ENCODE results near the gene AGER.
"Not testable (repeated sequence)": the region's sequence is repeated elsewhere in the genome, so short reads cannot be mapped to it uniquely, and the experiment has no call there.

AGER gene

DNA sequence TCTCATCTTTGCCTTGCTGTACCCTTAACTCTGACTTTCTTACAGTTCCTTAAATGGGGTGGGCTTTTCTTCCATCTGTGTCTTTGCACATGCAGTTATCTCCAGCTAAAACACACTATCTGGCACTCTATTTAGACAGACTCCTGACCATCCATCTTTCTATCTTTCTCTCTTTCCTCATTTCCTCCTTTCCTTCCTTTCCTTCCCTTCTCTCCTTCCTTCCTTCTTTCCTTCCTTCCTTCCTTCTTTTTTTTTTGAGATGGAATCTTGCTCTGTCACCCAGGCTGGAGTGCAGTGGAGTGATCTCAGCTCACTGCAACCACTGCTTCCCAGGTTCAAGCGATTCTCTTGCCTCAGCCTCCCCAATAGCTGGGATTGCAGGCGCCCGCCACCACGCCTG, 31.6 kb upstream of the AGER start:
- Histone ChIP-seq H3K9me3 (ENCODE audit: control insufficient read depth, low read length) (no peaks in the 10 kb centered on the region), H3K36me3 (ENCODE audit: control insufficient read depth, insufficient read depth, low read length) (no peaks in the 10 kb centered on the region), H3K4me1 (ENCODE audit: control insufficient read depth, insufficient read depth, low read length, poor library complexity, severe bottlenecking) (no peaks in the 10 kb centered on the region), H3K27me3 (replicated peaks; ENCODE audit: control insufficient read depth, insufficient read depth, low read length, poor library complexity, severe bottlenecking) (no peaks in the 10 kb centered on the region), H3K27ac (ENCODE audit: insufficient read depth, low read length, poor library complexity, severe bottlenecking) (no peak overlapping the region), H3K4me3 (ENCODE audit: insufficient read depth, low read depth, low read length, poor library complexity, severe bottlenecking) (no peak overlapping the region)
- DNase-seq = no peak

DNA sequence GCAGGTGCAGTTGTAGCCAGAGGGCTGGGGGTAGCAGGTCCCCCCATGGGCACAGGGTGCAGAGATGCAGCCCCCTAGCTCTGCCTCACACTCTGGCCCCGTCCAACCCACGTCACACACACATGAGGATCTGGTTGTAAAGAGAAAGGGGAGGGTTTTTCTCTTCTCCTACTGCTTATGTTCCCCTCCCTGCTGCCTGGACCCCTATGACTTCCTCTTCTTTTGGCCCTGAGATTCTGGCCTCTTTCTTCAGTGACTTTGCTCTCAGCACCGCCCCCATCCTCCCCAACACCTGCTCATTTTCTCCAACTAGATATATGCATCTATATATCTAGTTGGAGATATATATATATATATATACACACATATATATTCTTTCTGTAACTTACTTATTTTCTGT, 30.1 kb upstream of the AGER start:
- H3K36me3 ChIP-seq (ENCODE audit: control insufficient read depth, insufficient read depth, low read length) = no peaks in the 10 kb centered on the region
- no peaks in the 10 kb centered on the region for H3K4me1 ChIP-seq (ENCODE audit: control insufficient read depth, insufficient read depth, low read length, poor library complexity, severe bottlenecking)
- no peak for DNase-seq
- no peak overlapping the region for H3K4me3 ChIP-seq (ENCODE audit: insufficient read depth, low read depth, low read length, poor library complexity, severe bottlenecking)
- no peak overlapping the region for H3K27ac ChIP-seq (ENCODE audit: insufficient read depth, low read length, poor library complexity, severe bottlenecking)
- no peaks in the 10 kb centered on the region for H3K9me3 ChIP-seq (ENCODE audit: control insufficient read depth, low read length)
- no peaks in the 10 kb centered on the region for H3K27me3 ChIP-seq (replicated peaks; ENCODE audit: control insufficient read depth, insufficient read depth, low read length, poor library complexity, severe bottlenecking)

DNA sequence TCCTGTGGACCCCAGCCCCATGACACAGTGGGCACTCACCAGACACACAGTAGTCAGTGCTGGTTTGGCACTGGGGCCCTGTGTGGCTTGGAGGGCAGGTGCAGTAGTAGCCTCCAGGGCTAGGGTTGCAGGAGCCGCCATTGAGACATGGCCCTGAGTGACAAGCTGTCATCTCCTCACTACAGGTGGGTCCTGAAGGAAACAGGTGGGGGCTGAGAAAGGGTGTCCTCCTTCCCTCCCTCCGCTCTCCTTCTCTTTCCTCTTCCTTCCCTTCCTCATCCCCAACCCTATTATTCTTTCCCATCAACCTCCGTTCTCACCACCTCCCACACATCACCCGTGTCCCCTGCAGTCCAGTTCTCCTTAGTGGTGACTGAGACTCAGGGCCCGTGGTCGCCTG, 29.6 kb upstream of the AGER start:
- H3K4me1 ChIP-seq (ENCODE audit: control insufficient read depth, insufficient read depth, low read length, poor library complexity, severe bottlenecking) = no peaks in the 10 kb centered on the region
- no peak overlapping the region for H3K4me3 ChIP-seq (ENCODE audit: insufficient read depth, low read depth, low read length, poor library complexity, severe bottlenecking)
- no peaks in the 10 kb centered on the region for H3K27me3 ChIP-seq (replicated peaks; ENCODE audit: control insufficient read depth, insufficient read depth, low read length, poor library complexity, severe bottlenecking)

DNA sequence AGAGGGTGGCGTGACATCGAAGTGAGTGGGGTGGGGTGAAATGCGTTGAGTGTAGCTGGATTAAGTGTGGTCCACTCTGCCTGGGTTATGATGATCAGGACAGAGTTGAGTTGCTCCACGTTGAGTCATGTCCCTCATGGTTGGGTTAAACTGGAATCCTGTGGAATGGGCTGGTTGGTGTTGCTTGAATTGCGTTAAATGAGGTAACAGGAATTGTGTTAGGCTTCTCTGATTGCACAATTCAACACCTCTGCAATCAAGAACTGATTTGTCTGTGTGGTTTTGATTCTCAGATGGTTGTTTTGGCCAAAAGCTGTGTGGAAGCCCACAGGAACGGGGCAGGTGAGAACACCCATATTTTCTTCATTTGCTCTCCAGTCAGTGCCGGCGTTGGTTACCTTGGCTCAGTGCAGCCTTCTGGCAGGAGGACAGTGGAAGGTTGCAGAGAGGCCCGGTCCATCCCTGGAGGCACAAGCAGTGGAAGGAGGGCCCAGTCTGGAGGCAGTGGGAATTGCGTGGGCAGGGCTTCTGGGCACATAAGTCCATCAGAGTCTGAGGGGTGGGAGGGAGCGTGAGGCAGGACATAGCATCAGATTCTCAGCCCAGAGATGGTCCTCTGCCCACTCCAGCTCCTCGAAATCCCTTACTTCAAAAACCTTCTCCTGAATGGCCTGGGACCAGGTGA, 28.2 kb upstream of the AGER start:
- Histone ChIP-seq H3K27ac (ENCODE audit: insufficient read depth, low read length, poor library complexity, severe bottlenecking) (no peak overlapping the region), H3K4me3 (ENCODE audit: insufficient read depth, low read depth, low read length, poor library complexity, severe bottlenecking) (no peak overlapping the region), H3K9me3 (ENCODE audit: control insufficient read depth, low read length) (no peaks in the 10 kb centered on the region), H3K27me3 (replicated peaks; ENCODE audit: control insufficient read depth, insufficient read depth, low read length, poor library complexity, severe bottlenecking) (no peaks in the 10 kb centered on the region), H3K4me1 (ENCODE audit: control insufficient read depth, insufficient read depth, low read length, poor library complexity, severe bottlenecking) (no peaks in the 10 kb centered on the region), H3K36me3 (ENCODE audit: control insufficient read depth, insufficient read depth, low read length) (no peaks in the 10 kb centered on the region)
- DNase-seq = no peak

More for the DNA sequence above, 29.6 kb upstream of the AGER start:
- Histone ChIP-seq H3K36me3 (ENCODE audit: control insufficient read depth, insufficient read depth, low read length) (no peaks in the 10 kb centered on the region), H3K9me3 (ENCODE audit: control insufficient read depth, low read length) (no peaks in the 10 kb centered on the region), H3K27ac (ENCODE audit: insufficient read depth, low read length, poor library complexity, severe bottlenecking) (no peak overlapping the region)
- DNase-seq = no peak

DNA sequence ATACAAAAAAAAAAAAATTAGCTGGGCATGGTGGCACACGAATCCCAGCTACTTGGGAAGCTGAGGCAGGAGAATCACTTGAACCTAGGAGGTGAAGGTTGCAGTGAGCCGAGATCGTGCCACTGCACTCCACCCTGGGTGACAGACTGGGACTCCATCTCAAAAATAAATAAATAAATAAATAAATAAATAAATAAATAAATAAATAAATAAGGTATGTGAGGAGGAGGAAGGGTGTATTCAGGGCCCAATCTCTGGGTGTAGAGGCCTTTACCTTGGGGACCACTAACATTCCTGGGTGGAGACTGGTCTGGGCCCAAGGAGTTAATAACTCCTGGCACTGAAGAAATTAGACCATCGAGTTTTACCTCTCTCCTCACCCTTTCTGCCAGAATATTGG, 27.4 kb upstream of the AGER start:
- not testable (repeated sequence) for H3K27ac ChIP-seq (ENCODE audit: insufficient read depth, low read length, poor library complexity, severe bottlenecking); DNase-seq; H3K4me1 ChIP-seq (ENCODE audit: control insufficient read depth, insufficient read depth, low read length, poor library complexity, severe bottlenecking); H3K27me3 ChIP-seq (replicated peaks; ENCODE audit: control insufficient read depth, insufficient read depth, low read length, poor library complexity, severe bottlenecking); H3K36me3 ChIP-seq (ENCODE audit: control insufficient read depth, insufficient read depth, low read length); H3K4me3 ChIP-seq (ENCODE audit: insufficient read depth, low read depth, low read length, poor library complexity, severe bottlenecking); H3K9me3 ChIP-seq (ENCODE audit: control insufficient read depth, low read length)

DNA sequence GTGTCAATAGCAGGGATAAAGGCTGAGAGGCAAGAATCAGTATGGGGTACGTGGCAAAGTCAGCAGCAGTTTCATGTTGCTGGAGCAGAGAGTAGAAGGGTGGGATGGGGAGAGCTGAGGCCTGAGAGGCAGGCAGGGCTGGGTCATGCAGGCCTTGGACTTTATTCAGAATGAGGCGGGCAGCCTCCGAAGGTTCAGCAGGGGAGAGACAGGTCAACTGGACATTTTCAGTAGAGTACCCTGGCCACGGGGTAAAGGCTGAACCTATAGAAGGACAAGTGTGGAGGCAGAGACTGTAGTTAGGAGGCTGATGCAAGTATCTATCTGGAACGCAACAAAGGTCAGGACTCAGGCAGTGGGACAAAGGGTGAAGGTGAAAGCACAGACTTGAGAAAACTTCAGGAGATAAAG, 26.1 kb upstream of the AGER start:
- no peak overlapping the region for H3K27ac ChIP-seq (ENCODE audit: insufficient read depth, low read length, poor library complexity, severe bottlenecking)
- no peaks in the 10 kb centered on the region for H3K4me1 ChIP-seq (ENCODE audit: control insufficient read depth, insufficient read depth, low read length, poor library complexity, severe bottlenecking)
- no peaks in the 10 kb centered on the region for H3K36me3 ChIP-seq (ENCODE audit: control insufficient read depth, insufficient read depth, low read length)
- H3K27me3 ChIP-seq (replicated peaks; ENCODE audit: control insufficient read depth, insufficient read depth, low read length, poor library complexity, severe bottlenecking) = no peaks in the 10 kb centered on the region
- H3K4me3 ChIP-seq (ENCODE audit: insufficient read depth, low read depth, low read length, poor library complexity, severe bottlenecking) = no peak overlapping the region
- H3K9me3 ChIP-seq (ENCODE audit: control insufficient read depth, low read length) = no peaks in the 10 kb centered on the region
- DNase-seq = no peak

DNA sequence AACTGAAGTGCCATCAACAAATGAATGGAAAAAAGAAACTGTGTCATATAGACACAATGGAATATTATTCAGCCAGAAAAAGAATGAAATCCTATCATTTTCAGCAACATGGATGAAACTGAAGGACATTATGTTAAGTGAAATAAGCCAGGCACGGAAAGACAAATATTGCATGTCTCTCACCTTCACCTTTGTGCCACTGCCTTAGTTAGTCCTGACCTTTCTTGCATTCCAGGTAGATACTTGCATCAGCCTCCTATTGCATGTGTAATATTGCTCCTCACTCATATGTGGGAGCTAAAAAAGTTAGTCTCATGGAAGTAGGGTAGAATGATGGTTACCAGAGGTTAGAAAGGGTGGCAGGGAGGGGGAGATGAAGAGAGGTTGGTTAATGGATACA, 24.9 kb upstream of the AGER start:
- Histone ChIP-seq H3K4me3 (ENCODE audit: insufficient read depth, low read depth, low read length, poor library complexity, severe bottlenecking) (no peak overlapping the region), H3K36me3 (ENCODE audit: control insufficient read depth, insufficient read depth, low read length) (no peaks in the 10 kb centered on the region), H3K27me3 (replicated peaks; ENCODE audit: control insufficient read depth, insufficient read depth, low read length, poor library complexity, severe bottlenecking) (no peaks in the 10 kb centered on the region), H3K9me3 (ENCODE audit: control insufficient read depth, low read length) (no peaks in the 10 kb centered on the region), H3K4me1 (ENCODE audit: control insufficient read depth, insufficient read depth, low read length, poor library complexity, severe bottlenecking) (no peaks in the 10 kb centered on the region), H3K27ac (ENCODE audit: insufficient read depth, low read length, poor library complexity, severe bottlenecking) (no peak overlapping the region)
- DNase-seq = no peak

DNA sequence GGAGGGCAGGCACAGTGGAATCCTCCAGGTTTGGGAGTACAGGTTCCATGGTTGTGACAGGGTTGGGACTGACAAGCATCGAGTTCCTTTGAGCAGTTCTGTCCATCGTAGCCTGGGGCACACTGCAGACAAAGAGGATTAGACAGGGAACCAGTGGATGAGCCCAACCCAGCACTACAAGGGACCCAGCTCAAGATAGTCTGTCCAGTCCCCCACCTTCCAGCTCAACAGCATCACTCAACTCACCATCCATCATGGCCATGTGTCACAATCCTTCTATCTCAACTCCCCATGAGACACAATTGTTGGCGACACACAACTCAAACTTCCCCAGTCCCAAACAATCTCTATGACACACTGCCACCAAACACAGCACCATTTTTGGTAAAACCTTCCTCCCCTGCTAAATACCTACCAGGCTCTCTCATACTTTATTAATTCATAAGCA, 20.2 kb upstream of the AGER start:
- DNase-seq = no peak
- Histone ChIP-seq H3K9me3 (ENCODE audit: control insufficient read depth, low read length) (no peaks in the 10 kb centered on the region), H3K27ac (ENCODE audit: insufficient read depth, low read length, poor library complexity, severe bottlenecking) (no peak overlapping the region), H3K27me3 (replicated peaks; ENCODE audit: control insufficient read depth, insufficient read depth, low read length, poor library complexity, severe bottlenecking) (no peaks in the 10 kb centered on the region), H3K4me1 (ENCODE audit: control insufficient read depth, insufficient read depth, low read length, poor library complexity, severe bottlenecking) (no peaks in the 10 kb centered on the region), H3K36me3 (ENCODE audit: control insufficient read depth, insufficient read depth, low read length) (no peaks in the 10 kb centered on the region), H3K4me3 (ENCODE audit: insufficient read depth, low read depth, low read length, poor library complexity, severe bottlenecking) (no peak overlapping the region)

DNA sequence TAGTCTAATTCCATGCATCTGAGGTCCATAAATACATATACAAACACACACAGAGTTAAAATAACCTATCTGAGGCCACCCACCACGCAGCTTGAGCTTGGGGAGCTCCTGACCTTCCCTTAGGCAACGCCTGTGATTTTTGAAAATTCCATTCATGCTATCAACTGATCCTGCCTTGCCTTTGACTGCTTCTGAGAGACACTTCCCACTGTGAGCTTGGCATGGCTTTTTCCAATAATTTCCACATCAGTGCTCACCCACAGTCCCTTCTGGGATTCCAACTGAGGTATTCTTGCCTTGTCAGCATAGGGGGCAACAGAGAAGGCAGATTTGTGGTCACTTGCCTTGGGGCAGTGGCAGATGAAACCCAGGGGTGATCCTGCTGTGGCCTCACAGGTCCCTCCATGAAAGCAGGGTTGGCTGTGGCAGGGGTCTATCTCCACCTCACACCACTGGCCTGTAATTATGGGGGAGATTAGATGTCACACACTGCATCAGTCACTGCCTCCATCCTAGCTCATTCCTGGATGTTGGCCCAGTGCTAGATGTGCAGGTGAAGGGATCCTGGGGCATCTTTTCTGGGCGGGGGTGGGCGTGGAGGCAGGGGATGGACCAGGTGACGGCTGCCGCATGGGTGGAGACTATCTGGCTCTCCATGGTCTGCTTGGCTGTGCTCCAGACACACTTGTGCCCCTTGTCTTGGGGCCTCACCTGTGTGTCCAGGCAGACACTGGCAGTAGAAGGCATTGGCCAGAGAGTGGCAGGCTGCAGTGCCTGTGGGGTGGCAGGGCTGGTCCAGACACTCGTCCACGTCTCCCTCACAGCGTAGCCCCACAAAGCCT, 19.6 kb upstream of the AGER start:
- no peaks in the 10 kb centered on the region for H3K27me3 ChIP-seq (replicated peaks; ENCODE audit: control insufficient read depth, insufficient read depth, low read length, poor library complexity, severe bottlenecking)
- DNase-seq = no peak
- H3K36me3 ChIP-seq (ENCODE audit: control insufficient read depth, insufficient read depth, low read length) = no peaks in the 10 kb centered on the region
- H3K27ac ChIP-seq (ENCODE audit: insufficient read depth, low read length, poor library complexity, severe bottlenecking) = no peak overlapping the region
- H3K4me1 ChIP-seq (ENCODE audit: control insufficient read depth, insufficient read depth, low read length, poor library complexity, severe bottlenecking) = no peaks in the 10 kb centered on the region
- H3K4me3 ChIP-seq (ENCODE audit: insufficient read depth, low read depth, low read length, poor library complexity, severe bottlenecking) = no peak overlapping the region
- no peaks in the 10 kb centered on the region for H3K9me3 ChIP-seq (ENCODE audit: control insufficient read depth, low read length)

DNA sequence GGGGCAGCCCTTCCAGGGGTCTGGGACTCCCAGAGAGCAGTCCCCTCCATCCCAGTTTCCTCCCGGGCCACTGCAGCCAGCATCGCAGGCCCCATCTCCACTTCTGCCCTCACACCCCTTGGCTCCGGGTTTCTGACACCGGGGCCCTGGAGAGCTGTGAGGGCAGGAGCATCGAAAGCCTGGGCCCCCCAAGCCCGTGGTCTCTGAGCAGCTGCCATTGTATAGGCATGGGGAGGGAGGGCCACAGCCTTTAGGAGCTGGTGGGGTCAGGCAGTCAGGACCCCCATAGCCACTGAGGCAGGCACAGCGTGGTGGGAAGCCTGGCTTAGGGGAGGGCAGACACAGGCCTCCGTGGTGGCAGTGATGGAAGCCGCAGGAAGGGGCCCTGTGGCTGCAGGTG, 18.1 kb upstream of the AGER start:
- H3K4me3 ChIP-seq (ENCODE audit: insufficient read depth, low read depth, low read length, poor library complexity, severe bottlenecking) = no peak overlapping the region
- no peaks in the 10 kb centered on the region for H3K36me3 ChIP-seq (ENCODE audit: control insufficient read depth, insufficient read depth, low read length)
- H3K4me1 ChIP-seq (ENCODE audit: control insufficient read depth, insufficient read depth, low read length, poor library complexity, severe bottlenecking) = no peaks in the 10 kb centered on the region
- no peak for DNase-seq
- H3K27me3 ChIP-seq (replicated peaks; ENCODE audit: control insufficient read depth, insufficient read depth, low read length, poor library complexity, severe bottlenecking) = no peaks in the 10 kb centered on the region
- no peak overlapping the region for H3K27ac ChIP-seq (ENCODE audit: insufficient read depth, low read length, poor library complexity, severe bottlenecking)
- no peaks in the 10 kb centered on the region for H3K9me3 ChIP-seq (ENCODE audit: control insufficient read depth, low read length)
